Cerebellar cortex (tissue), 1 donor: ENCODE data around the gene DBNDD1.
"Not testable (repeated sequence)": the region's sequence is repeated elsewhere in the genome, so short reads cannot be mapped to it uniquely, and the experiment has no call there.

ENCODE experiments used
- DNase-seq: peaks from one replicate; pipeline ENCODE4 v3.0.0-alpha.2; 2015; ENCODE audit warnings: low spot score

The DBNDD1 gene, protein sequence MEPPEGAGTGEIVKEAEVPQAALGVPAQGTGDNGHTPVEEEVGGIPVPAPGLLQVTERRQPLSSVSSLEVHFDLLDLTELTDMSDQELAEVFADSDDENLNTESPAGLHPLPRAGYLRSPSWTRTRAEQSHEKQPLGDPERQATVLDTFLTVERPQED

DNA sequence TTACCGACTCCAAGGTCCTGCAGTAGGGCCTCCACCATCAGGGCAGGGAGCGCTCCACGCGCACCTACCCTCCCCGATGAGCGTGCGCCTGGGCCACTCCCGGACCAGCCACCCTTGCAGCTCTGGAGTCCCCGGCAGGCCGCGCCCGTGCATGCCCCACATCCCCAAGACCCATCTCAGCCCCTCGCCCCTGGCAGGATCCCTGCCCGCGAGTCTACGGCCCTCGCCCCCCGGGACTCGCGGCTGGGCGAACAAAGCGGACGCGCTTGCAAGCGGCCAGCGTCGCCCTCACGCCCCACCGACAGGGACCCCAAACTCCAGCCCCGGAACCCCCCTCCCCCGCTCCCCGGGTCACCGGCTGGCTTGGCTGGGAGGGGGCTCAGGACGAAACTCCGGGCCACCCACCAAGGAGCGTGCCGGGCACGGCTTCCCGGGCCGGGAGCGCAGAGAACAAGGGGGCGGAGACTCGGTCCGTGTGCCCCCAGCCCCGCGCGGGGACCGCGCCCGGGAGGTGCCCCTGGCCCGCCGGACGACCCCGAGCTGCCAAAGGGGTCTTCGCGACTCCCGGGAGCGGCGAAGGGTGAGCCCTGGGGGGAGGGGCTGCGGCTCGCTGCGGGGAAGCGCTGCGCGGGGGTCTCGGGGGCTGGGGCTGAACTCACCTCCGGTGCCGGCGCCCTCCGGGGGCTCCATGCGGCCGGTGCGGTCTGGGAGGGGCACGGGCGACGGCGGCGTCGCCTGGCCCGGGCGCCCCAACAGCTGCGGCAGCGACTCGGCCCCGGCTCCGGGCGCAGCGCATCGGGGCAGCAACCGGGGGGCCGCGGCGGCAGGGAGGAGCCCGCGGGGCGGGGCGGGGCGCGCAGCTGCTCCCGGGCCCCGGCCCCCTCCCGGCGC lies at the start of gene DBNDD1:
TSS of gene DBNDD1 (minus strand) at position 805 of the 891 bp plus-strand sequence. CDS start at position 690, 115 bp downstream.
- peak; percentile 64 for DNase-seq

DNA sequence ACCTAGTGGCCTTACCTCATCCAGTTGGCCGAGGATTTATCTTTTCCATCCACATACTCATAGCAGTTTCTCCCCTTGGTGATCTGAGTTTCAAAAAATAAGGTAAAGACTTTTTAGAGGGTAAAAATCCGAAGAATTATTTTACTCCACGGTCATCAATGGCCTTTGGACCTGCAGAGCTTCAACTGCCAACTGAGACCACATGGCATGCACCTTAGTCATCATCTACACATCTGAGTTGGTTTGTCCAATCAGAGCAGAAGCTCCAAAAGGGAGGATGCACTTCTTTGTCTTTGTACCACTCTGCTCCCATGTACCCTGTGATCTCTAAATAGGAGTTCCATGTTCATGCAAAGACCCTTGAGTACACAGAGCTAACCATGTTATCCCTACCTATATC lies 42.2 kb upstream of the DBNDD1 start:
- no peak for DNase-seq

DNA sequence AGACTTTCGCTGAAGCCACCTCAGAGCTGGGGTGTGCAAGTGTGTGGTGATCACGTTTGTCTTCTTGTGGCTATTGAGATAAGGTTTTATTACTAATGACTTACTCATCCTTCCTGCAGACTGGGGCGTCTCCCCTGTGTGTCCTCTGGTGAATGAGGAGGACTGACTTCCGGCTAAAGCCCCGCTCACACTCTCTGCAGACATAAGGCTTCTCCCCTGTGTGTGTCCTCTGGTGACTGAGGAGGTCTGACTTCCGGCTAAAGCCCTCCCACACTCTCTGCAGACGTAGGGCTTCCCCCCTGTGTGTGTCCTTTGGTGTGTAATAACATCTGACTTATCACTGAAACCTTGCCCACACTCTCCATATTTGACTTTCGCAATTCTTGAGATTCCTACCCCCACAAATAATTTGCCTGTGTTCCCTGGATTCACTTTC lies 38.5 kb upstream of the DBNDD1 start:
- DNase-seq: no peak

DNA sequence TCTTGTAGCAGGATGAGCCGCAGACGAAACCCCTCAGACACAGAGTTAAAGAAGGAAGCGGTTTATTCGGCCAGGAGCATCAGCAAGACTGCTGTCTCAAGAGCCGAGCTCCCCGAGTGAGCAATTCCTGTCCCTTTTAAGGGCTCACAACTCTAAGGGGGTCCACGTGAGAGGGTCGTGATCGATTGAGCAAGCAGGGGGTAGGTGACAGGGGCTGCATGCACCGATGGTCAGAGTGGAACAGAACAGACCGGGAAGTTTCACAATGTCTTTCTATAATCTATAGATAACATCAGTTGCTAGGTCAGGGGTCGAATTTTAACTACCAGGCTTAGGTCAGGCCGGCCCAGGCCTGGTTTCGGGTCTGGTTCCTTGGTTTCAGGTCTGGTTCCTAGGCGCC lies 37.3 kb upstream of the DBNDD1 start:
- DNase-seq: not testable (repeated sequence)

DNA sequence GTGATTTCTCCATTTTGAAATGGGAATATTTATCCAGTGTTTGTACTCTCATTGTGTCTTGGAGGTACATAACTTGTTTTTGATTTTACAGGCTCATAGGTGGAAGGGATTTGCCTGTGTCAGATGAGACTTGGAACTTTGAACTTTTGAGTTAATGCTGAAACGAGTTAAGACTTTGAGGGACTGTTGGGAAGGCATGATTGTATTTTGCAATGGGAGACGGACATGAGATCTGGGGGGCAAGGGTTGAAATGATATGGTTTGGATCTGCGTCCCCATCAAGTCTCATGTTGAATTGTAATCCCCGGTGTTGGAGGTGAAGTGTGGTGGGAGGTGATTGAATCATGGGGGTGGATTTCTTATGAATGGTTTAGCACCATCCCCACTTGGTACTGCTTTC lies 36.1 kb upstream of the DBNDD1 start:
- no peak for DNase-seq

DNA sequence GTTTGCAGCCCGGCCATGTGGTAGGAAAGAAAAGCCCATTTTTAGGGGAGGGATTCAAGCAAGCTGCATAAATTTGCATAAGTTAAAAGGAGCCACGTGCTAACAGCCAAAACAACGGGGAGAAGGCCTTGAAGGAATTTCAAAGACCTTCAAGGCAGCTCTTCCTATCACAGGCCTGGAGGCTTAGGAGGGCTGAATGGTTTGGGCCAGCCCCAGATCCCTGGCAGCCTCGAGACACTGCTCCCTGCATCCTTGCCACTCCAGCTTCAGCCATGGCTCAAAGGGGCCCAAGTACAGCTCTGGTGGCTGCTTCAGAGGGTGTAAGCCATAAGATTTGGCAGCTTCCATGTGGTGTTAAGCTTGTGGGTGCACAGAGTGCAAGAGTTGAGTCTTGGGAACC lies 35.3 kb upstream of the DBNDD1 start:
- no peak for DNase-seq

DNA sequence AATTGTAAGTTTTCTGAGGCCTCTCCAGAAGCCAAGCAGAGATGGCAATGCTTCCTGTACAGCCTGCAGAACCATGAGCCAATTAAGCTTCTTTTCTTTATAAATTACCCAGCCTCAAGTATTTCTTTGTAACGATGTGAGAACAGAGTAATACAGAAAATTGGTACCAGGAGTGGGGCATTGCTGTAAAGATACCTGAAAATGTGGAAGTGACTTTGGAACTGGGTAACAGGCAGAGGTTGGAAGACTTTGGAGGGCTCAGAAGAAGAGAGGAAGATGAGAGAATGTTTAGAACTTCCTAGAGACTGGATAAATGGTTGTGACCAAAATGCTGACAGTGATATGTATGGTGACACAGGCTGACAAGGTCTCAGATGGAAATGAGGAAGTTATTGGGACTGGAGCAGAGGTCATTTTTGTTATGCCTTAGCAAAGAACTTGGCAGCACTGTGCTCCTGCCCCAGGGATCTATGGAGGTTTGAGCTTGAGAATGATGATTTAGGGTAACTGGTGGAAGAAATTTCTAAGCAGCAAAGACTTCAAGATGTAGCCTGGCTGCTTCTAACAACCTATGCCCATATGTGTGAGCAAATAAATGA lies 34.7 kb upstream of the DBNDD1 start:
- DNase-seq: no peak

DNA sequence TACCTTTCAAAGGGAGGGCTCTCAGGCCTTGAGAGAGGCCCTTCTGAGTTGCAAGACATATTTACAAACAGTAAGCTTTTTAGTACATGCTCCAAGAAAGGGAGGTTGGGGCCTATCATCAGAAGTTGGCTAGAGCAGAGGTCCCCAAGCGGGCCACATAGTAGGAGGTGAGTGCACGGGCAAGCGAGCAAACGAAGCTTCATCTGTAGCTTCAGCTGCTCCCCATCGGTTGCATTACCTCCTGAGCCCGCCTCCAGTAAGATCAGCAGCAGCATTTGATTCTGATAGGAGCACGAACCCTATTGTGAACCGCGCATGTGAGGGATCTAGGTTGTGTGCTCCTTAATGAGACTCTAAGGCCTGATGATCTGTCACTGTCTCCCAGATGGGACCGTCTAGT lies 31.7 kb upstream of the DBNDD1 start:
- DNase-seq: no peak

DNA sequence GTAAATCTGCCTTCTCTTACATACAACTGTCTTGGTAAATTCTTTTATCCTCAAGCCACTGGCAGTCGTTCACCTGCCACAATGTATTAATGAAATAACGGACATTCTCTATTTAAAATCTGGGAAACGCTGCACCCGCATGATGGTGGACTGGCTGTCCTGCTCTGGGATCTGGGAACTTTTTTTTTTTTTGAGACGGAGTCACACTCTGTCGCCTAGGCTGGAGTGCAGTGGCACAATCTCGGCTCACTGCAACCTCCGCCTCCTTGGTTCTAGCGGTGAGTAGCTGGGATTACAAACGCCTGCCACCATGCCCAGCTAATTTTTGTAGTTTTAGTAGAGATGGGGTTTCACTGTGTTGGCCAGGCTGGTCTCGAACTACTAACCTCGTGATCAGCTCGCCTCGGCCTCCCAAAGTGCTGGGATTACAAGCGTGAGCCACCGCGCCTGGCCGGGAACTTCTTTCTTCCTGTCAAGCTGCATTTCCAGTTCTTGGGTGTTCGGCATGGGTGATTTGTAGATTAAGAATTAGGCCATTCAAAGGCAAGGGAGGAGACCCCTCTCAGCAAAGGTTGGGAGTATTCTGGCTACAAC lies 29.6 kb upstream of the DBNDD1 start:
- no peak for DNase-seq

DNA sequence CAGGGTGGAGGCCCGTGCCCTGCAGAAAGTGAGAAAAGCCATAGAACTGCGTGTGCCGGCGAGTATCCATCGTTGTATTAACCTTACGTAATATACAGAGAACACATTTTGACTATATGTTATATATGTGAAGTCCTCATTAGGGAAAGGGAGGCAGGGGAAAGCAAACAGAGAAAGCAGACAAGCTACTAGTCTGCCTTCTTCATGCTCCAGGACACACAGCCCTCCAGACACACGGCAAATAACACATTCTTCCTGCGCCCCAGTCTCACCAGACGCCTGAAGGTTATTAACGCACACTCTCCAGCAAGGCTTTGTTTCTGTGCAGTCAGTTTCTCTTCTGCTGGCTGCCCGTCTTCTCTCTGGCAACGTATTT lies 29.1 kb upstream of the DBNDD1 start:
- DNase-seq: no peak

DNA sequence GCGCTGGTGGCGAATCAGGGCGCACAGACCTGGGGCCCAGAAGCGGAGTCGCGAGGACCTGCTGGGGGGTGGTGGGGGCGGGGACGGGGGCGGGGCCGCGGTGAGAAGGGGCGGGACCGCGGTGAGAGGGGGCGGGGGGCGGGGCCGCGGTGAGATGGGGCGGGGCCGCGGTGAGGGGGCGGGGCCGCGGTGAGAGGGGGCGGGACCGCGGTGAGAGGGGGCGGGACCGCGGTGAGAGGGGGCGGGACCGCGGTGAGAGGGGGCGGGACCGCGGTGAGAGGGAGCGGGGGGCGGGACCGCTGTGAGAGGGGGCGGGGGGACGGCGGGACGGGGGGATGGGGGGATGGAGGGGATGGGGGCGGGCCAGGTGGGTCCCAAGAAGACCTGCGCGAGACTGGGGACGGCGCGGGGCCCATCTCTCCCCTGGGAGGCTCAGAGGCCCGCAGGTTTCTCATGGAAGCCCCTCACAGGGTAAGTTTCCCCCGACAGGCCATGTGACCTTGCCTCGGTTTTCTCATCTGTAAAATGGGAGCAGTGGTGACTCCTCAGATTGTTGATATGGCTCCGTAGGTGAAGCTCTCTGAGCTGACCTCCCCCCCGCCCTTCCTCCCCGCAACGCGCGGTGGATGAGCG lies 28.6 kb upstream of the DBNDD1 start:
- no peak for DNase-seq

DNA sequence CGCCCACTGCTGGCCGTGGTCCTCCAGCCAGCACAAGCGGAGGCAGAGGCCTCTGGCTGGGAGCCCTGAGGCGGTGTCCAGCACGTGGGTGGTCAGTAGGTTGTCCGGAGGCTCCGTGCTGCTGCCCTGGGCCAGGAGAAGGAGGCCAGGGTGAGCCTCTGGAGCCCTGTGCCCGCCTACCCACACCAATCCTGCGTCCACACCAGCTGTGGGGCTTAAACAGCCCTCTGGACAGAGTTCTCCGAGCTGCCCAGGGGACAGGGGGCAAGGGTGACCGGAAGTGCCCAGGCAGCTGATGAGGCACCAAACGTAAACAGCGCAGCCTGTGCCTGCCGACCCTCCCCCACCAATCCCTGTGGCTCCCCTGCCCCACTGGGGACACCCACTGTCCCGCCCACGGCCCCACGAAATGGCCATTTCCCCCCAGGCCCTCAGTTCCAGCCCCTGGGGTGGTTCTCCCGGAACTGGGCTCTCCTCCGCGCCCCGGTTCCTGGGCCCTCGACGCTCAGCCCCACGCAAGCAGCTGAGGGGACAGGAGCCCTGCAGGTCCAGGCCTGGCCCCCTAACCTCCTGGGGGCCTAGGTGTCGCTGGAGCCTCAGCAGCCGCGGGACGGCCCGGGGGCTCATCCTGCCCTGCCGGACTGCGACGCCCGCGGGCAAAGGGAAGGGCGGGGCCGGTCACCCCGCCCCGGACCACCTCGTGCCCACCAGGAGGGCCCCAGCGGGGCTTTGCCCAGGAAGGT lies 27.9 kb upstream of the DBNDD1 start:
- DNase-seq: peak; percentile 62

DNA sequence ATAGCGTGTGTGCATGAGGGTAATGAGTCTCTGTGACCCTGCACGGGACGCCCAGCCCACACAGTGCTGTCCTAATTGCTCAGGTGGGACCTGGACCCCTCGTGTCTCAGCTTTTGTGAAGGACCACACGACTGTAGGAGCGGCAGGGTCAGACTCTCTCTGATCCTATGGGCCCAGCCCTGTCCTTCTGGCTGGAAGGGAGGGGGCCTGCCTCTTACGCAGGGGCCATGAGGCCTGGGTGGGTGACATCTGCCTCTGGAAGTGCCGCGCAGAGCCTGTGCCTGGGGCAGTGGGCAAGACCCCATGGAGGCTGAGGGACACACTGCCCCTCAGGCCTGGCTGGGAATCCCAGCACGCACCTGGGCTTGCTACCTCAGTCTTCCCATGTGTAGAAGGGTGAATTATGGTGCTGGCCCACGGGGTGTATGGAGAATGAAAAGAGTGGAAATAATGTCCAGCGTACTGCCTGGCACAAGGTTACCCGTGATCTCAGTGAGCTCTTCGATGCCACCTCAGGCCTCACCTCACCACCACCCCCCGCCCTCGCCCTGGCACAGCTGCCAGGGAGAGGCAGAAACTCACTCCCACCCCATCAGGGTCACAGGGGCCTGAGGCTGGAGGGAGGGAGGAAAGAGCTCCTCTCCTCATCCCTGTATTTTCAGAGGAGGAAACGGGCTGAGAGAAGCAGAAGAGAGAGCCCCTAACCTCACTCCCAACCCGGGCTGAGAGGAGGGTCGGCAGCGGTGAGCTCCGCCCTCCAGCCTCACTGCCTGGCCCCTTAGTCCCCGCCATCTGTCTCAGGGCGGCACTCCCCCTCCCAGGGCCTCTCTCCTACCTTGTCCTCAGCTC lies 27.1 kb upstream of the DBNDD1 start:
- DNase-seq: no peak

DNA sequence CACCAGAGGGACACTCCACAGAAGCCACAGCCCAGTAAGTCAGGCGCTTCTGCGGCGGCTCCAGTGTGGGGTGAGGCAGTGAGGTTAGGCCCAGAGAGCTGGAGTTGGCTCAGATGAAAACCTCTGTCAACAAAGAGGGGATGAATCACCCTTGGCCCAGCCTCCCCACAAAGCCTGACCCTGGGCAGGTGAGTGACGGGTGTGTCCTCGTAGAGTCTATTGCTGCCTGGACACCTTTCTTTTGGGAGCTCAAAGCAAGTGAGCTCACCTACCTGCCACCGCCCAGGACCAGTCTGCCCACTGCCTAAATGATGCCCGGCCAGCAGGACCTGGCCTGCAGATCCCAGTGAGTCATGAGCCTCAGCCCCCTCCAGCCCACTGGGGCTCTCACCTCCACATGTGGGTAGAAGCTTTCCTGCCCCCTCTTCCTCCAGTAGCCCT lies 24.9 kb upstream of the DBNDD1 start:
- DNase-seq: no peak

DNA sequence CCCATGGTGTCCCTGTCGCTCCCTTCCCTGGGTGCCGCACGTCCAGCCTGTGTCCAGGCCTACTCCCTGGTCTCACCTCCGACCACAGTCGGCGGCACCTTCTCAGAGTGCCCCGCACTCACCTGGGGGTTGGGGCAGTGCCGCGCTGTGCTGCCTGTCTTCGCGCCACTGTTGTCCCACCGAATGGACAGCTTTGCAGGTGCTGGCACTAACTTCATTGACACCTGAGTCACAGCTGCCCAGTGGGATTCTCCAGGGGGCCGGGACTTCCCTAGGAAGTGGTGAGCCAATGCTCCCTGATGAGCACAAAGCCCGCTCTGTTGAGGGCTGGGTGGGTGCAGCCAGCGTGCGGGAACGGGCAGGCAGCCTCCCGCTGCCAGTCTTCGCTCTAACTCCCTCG lies 24.3 kb upstream of the DBNDD1 start:
- DNase-seq: no peak

DNA sequence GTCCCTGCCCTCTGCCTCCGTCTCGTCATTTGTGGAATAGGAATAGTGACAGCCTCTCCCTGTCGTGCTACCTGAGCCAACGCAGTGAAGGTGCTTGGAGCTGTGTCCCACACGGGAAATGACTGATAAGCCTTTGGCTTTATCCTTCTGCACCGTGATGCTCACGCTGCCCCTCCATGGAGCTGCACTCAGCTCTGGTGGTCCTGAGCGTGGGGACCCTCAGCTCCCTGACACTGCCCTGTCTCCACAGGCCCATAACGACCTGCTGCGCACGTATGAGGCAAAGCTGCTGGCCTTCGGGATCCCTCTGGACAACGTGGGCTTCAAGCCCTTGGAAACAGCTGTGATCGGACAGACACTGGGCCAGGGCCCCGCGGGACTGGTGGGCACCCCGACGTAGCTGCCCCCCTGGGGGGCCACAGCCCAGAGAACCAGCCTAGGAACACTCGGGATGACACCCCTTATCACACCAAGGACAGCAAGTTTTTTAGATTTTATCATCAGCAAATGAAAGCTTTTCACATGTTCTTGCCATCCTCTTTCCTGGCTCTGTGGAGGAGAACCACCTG lies 23.8 kb upstream of the DBNDD1 start:
- no peak for DNase-seq

DNA sequence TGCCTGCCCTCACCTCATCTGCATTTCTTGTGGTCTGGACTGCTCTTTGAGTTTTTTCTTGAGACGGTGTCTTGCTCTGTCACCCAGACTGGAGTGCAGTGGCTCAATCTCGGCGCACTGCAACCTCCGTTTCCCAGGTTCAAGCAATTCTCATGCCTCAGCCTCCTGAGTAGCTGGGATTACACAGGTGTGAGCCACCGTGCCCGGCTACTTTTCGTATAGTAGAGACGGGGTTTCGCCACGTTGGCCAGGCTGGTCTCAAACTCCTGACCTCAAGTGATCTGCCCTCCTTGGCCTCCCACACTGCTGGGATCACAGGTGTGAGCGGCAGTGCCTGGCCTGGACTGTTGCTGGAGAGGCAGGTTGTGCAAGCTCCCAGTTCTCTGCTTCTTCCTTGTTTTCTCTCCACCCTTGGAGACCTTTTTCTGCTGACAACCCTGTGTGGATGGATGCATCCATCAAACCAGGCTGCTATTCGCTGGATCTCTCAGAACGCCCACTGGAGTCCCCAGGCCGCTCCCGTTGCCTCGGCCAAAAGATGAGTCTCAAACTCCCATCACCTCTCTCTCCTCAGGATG lies 22.7 kb upstream of the DBNDD1 start:
- no peak for DNase-seq

DNA sequence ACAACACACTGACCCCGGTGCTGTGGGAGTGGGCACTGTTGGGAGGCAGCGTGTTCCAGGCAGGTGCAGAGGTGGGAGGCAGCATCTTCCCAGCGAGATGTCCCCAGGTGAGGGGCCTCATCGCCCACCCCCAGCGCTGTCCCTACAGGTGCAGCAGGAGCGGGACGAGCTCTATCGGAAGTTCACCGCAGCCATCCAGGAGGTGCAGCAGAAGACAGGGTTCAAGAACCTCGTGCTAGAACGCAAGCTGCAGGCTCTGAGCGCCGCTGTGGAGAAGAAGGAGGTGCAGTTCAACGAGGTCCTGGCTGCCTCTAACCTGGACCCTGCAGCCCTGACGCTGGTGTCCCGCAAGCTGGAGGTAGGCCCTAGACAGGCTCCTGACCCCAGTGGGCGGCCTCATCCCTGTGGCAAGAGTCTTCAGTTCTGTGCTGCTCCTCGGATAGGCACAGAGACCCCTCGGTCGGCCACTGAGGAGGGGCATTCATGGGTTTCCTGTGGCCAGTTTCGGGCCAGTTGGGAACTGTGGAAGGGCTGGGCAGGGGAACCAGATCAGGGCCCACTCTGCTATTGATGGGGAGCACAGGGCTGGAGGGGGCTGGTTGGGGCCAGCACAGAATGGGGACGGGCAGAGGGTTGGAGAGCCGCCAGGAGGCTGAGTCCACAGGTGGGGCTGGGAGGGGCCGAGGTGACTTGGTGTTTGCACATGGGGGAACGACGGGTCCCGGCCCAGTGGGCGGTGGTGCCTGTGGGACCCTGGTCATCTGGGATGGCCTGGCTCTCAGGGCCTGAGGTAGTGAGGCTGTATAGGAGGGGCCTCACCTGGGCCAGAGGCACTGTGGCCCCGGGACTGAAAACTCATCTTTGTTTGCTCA lies 21.1 kb upstream of the DBNDD1 start:
- no peak for DNase-seq

DNA sequence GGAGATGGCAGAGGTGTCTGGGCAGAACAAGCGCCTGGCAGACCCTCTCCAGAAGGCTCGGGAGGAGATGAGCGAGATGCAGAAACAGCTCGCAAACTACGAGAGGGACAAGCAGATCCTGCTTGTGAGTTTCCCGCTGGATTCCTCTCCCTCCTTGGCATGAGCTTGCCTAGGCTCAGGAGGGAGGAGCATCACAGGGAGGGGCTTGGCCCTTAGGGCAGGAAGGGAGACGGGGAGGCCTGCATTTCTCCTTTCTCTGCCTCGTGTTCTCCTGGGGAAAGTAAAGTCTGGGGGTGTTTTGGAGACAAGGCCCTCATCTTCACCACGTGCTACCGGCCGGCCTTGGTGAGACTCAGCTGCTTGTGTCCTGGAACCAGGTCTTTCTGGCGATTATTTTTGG lies 18.0 kb upstream of the DBNDD1 start:
- DNase-seq: peak; percentile 52
